HFFc6 (cell line): ENCODE measurements around the gene SHISA6. TPM values are rescaled to one million over a fixed set of nuclear protein-coding genes. Genes with fewer than 3 reads are reported as not detected.

Experiments used
- DNase-seq: peaks from one replicate; pipeline ENCODE4 v3.0.0-alpha.2; 2018
- H3K27ac Mint-ChIP-seq: 2 replicates; pipeline ENCODE4 v1.8.0; 2020; ENCODE audit warnings: mild to moderate bottlenecking, mixed read lengths
- H3K27me3 Mint-ChIP-seq: 2 replicates; pipeline ENCODE4 v1.8.0; 2021; ENCODE audit warnings: mild to moderate bottlenecking, moderate library complexity, mixed read lengths; ENCODE audit not compliant: insufficient read depth
- H3K36me3 Mint-ChIP-seq: 2 replicates; pipeline ENCODE4 v1.8.0; 2021; ENCODE audit warnings: low read depth, mixed read lengths
- H3K4me1 Mint-ChIP-seq: 2 replicates; pipeline ENCODE4 v1.8.0; 2020; ENCODE audit warnings: low read depth, mixed read lengths
- H3K4me3 Mint-ChIP-seq: 2 replicates; pipeline ENCODE4 v1.8.0; 2020; ENCODE audit warnings: mild to moderate bottlenecking, moderate library complexity, mixed read lengths
- H3K9me3 Mint-ChIP-seq: 2 replicates; pipeline ENCODE4 v1.8.0; 2020; ENCODE audit warnings: mild to moderate bottlenecking, mixed read lengths
- CTCF ChIP-seq: fragments of 200-600 bp; sonication (generic); IDR thresholded peaks from 2 replicates; pipeline ENCODE4 v1.5.0; 2021; ENCODE audit warnings: antibody characterized with exemption, mild to moderate bottlenecking
- total RNA-seq, 6 experiments: library from RNA; stranded (reverse); fragmentation: NEBNext Ultra II Directional; extraction: Animal tissue kit (Norgen Biotek cat#: 25700); gene quantifications; 2 replicates in 1 of 6; 3 replicates in 5 of 6; pipeline ENCODE4 v1.2.3, GENCODE V29; 2021

Gene SHISA6
- total RNA-seq, 6 experiments from 2014 or later = not detected

GRCh38 chr17:11363565-11364117 is 122.6 kb downstream of the SHISA6 start:
- peaks cover 48% of the 10 kb centered on the region for H3K9me3 Mint-ChIP-seq
- no peak overlapping the region for H3K4me3 Mint-ChIP-seq

GRCh38 chr17:11366272-11366850 is 125.3 kb downstream of the SHISA6 start:
- TF ChIP-seq CTCF = no peak
- no peaks in the 10 kb centered on the region for H3K27me3 Mint-ChIP-seq
- peaks cover 43% of the 10 kb centered on the region for H3K9me3 Mint-ChIP-seq
- DNase-seq = no peak
- no peaks in the 10 kb centered on the region for H3K36me3 Mint-ChIP-seq
- no peak overlapping the region for H3K27ac Mint-ChIP-seq
- no peaks in the 10 kb centered on the region for H3K4me1 Mint-ChIP-seq
- H3K4me3 Mint-ChIP-seq = no peak overlapping the region

More at GRCh38 chr17:11363565-11364117, 122.6 kb downstream of the SHISA6 start:
- no peaks in the 10 kb centered on the region for H3K27me3 Mint-ChIP-seq
- no peaks in the 10 kb centered on the region for H3K36me3 Mint-ChIP-seq
- no peak for DNase-seq
- no peak for TF ChIP-seq CTCF
- no peaks in the 10 kb centered on the region for H3K4me1 Mint-ChIP-seq
- no peak overlapping the region for H3K27ac Mint-ChIP-seq

DNA sequence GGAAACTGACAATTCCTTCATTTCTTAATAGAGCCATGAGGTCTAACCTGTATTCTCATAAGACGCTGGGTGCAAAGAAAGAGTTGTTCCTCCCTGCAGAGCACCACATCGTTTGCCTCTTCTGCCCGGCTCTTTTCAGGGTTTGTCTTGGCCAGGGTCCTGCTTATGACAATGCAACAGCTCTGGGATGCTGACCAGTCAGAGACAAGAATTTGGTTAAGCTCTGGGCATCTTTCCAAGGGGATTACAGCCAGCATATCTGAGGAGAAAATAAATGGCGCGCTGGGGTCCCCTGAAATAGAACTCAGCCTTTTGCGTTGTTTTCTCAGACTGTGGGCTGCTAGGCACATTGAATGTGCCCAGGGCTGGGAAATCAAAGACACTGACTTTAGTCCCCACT is 128.6 kb downstream of the SHISA6 start:
- Mint-ChIP-seq H3K27me3 (no peaks in the 10 kb centered on the region), H3K27ac (no peak overlapping the region), H3K9me3 (peaks cover 19% of the 10 kb centered on the region), H3K36me3 (no peaks in the 10 kb centered on the region), H3K4me1 (no peaks in the 10 kb centered on the region), H3K4me3 (no peak overlapping the region)
- TF ChIP-seq CTCF = no peak
- no peak for DNase-seq

GRCh38 chr17:11372692-11373091 is 131.7 kb downstream of the SHISA6 start:
- no peak overlapping the region for H3K4me3 Mint-ChIP-seq
- no peaks in the 10 kb centered on the region for H3K36me3 Mint-ChIP-seq
- no peak for DNase-seq
- no peak overlapping the region for H3K27ac Mint-ChIP-seq
- no peaks in the 10 kb centered on the region for H3K4me1 Mint-ChIP-seq
- H3K9me3 Mint-ChIP-seq = peaks cover 20% of the 10 kb centered on the region
- TF ChIP-seq CTCF = no peak
- no peaks in the 10 kb centered on the region for H3K27me3 Mint-ChIP-seq

DNA sequence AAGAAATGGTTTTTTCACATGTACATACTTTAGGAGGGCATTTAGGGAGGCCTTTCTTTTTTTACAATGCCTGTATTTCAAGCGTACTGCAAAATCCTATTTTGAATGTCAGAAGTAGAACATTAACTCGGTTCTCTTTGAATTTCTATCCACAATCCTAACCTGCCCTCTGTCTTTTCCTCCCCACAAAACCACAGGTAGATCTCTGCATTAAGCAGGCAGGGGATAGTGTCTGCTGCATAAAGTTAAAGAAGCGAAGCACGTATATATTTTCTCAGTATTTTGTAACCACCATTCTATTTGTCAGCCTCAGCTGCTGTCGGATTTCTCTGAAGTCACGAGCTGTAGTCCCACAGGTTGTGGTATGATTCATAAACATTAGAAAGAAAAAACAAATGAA is 137.5 kb downstream of the SHISA6 start:
- no peak for TF ChIP-seq CTCF
- H3K4me1 Mint-ChIP-seq = no peaks in the 10 kb centered on the region
- H3K4me3 Mint-ChIP-seq = no peak overlapping the region
- peaks cover 47% of the 10 kb centered on the region for H3K9me3 Mint-ChIP-seq
- H3K27ac Mint-ChIP-seq = no peak overlapping the region
- no peaks in the 10 kb centered on the region; the same call in 1 of the 2 replicates for H3K27me3 Mint-ChIP-seq
- no peak for DNase-seq
- no peaks in the 10 kb centered on the region for H3K36me3 Mint-ChIP-seq
